H9 (cell line): ENCODE results near the gene NOS3. TPM values are rescaled to one million over a fixed set of nuclear protein-coding genes. Genes with fewer than 3 reads are reported as not detected.
A peak's percentile ranks its signal among the peaks of the same experiment; 100 is the strongest.

ENCODE experiments used
- DNase-seq: peaks from one replicate; pipeline ENCODE4 v3.0.0-alpha.2; 2017
- H2AFZ ChIP-seq: one replicate; pipeline ENCODE4 v1.6.1; 2013; ENCODE audit warnings: mild to moderate bottlenecking, low read length, control low read depth, moderate library complexity
- H2AK5ac ChIP-seq: 2 replicates; pipeline ENCODE4 v1.6.1; 2013; ENCODE audit warnings: low read length, control low read depth, mixed read lengths; ENCODE audit not compliant: insufficient read length
- H2BK120ac ChIP-seq: one replicate; pipeline ENCODE4 v1.6.1; 2013; ENCODE audit warnings: low read depth, mild to moderate bottlenecking, low read length, control low read depth, inconsistent platforms; ENCODE audit not compliant: poor library complexity, severe bottlenecking
- H2BK12ac ChIP-seq: 2 replicates; pipeline ENCODE4 v1.6.1; 2013; ENCODE audit warnings: low read length, control low read depth, mixed read lengths, low read depth; ENCODE audit not compliant: insufficient read length
- H2BK15ac ChIP-seq: 2 replicates; pipeline ENCODE4 v1.6.1; 2013; ENCODE audit warnings: low read depth, low read length, control low read depth
- H2BK20ac ChIP-seq: one replicate; pipeline ENCODE4 v1.6.1; 2013; ENCODE audit warnings: low read depth, mild to moderate bottlenecking, low read length, control low read depth, inconsistent platforms; ENCODE audit not compliant: poor library complexity, severe bottlenecking
- H2BK5ac ChIP-seq: 2 replicates; pipeline ENCODE4 v1.6.1; 2013; ENCODE audit warnings: low read length, control low read depth, mixed read lengths; ENCODE audit not compliant: insufficient read length
- H3K14ac ChIP-seq: 2 replicates; pipeline ENCODE4 v1.6.1; 2013; ENCODE audit warnings: low read length, control low read depth; ENCODE audit not compliant: insufficient read depth
- H3K18ac ChIP-seq: 2 replicates; pipeline ENCODE4 v1.6.1; 2013; ENCODE audit warnings: low read depth, mild to moderate bottlenecking, mixed read lengths, low read length, control low read depth; ENCODE audit not compliant: insufficient read length
- H3K23ac ChIP-seq: 2 replicates; pipeline ENCODE4 v1.6.1; 2013; ENCODE audit warnings: low read length, control low read depth, mixed read lengths, low read depth; ENCODE audit not compliant: insufficient read length
- H3K23me2 ChIP-seq: 2 replicates; pipeline ENCODE4 v1.6.1; 2013; ENCODE audit warnings: low read depth, mild to moderate bottlenecking, mixed read lengths, low read length, control low read depth; ENCODE audit not compliant: insufficient read length, poor library complexity, severe bottlenecking
- H3K27ac ChIP-seq: 2 replicates; pipeline ENCODE4 v1.5.1; 2013; ENCODE audit warnings: low read length, control low read depth, mixed read lengths, low read depth; ENCODE audit not compliant: insufficient read length
- H3K27me3 ChIP-seq: 2 replicates; pipeline ENCODE4 v1.6.1; 2013; ENCODE audit warnings: low read length, control low read depth, inconsistent platforms; ENCODE audit not compliant: insufficient read depth
- H3K4ac ChIP-seq: 2 replicates; pipeline ENCODE4 v1.6.1; 2013; ENCODE audit warnings: low read depth, mild to moderate bottlenecking, control low read depth, inconsistent platforms, low read length, moderate library complexity
- H3K4me1 ChIP-seq: 2 replicates; pipeline ENCODE4 v1.6.1; 2013; ENCODE audit warnings: low read length, control low read depth, inconsistent platforms; ENCODE audit not compliant: insufficient read depth
- H3K4me2 ChIP-seq: 2 replicates; pipeline ENCODE4 v1.6.1; 2013; ENCODE audit warnings: low read length, control low read depth, mixed read lengths; ENCODE audit not compliant: insufficient read length, insufficient read depth
- H3K56ac ChIP-seq: 2 replicates; pipeline ENCODE4 v1.6.1; 2013; ENCODE audit warnings: low read depth, mild to moderate bottlenecking, mixed read lengths, low read length, control low read depth; ENCODE audit not compliant: insufficient read length
- H3K79me1 ChIP-seq: 2 replicates; pipeline ENCODE4 v1.6.1; 2013; ENCODE audit warnings: low read depth, mild to moderate bottlenecking, moderate library complexity, low read length, control low read depth, inconsistent platforms; ENCODE audit not compliant: insufficient read depth, poor library complexity, severe bottlenecking
- H3K79me2 ChIP-seq: 2 replicates; pipeline ENCODE4 v1.6.1; 2013; ENCODE audit warnings: low read length, control low read depth, inconsistent platforms; ENCODE audit not compliant: insufficient read depth
- H3K9ac ChIP-seq: 2 replicates; pipeline ENCODE4 v1.6.1; 2013; ENCODE audit warnings: low read length, control low read depth, mixed read lengths; ENCODE audit not compliant: insufficient read length; ENCODE audit errors: extremely low read depth
- H3K9me3 ChIP-seq: one replicate; pipeline ENCODE4 v1.6.1; 2013; ENCODE audit warnings: low read depth, low read length, inconsistent platforms; ENCODE audit not compliant: control insufficient read depth
- H3T11ph ChIP-seq: one replicate; pipeline ENCODE4 v1.6.1; 2013; ENCODE audit warnings: mild to moderate bottlenecking, low read length, control low read depth, inconsistent platforms
- H4K20me1 ChIP-seq: one replicate; pipeline ENCODE4 v1.6.1; 2013; ENCODE audit not compliant: control insufficient read depth, insufficient read length, insufficient read depth
- H4K5ac ChIP-seq: 2 replicates; pipeline ENCODE4 v1.6.1; 2013; ENCODE audit warnings: low read depth, mild to moderate bottlenecking, mixed read lengths, low read length, control low read depth; ENCODE audit not compliant: insufficient read length
- H4K8ac ChIP-seq: replicated peaks from 2 replicates; pipeline ENCODE4 v1.6.1; 2013; ENCODE audit warnings: low read length, control low read depth, mixed read lengths, low read depth; ENCODE audit not compliant: insufficient read length
- H4K91ac ChIP-seq: 2 replicates; pipeline ENCODE4 v1.6.1; 2013; ENCODE audit warnings: low read depth, mild to moderate bottlenecking, moderate library complexity, mixed read lengths, low read length, control low read depth; ENCODE audit not compliant: insufficient read length
- H3K27ac Mint-ChIP-seq, 3 experiments: 2 replicates in 2 of 3; 3 replicates in 1 of 3; pipeline ENCODE4 v1.8.0; 2020 to 2021; ENCODE audit warnings: mixed read lengths in 3 of 3, mild to moderate bottlenecking in 1 of 3, moderate library complexity in 1 of 3
- H3K27me3 Mint-ChIP-seq: 2 replicates; pipeline ENCODE4 v1.8.0; 2021; ENCODE audit warnings: low read depth, mild to moderate bottlenecking, moderate library complexity, mixed read lengths
- H3K36me3 Mint-ChIP-seq, 3 experiments: 2 replicates in 2 of 3; 3 replicates in 1 of 3; pipeline ENCODE4 v1.8.0; 2020 to 2021; ENCODE audit warnings: low read depth in 3 of 3, mixed read lengths in 3 of 3; ENCODE audit not compliant: insufficient read depth in 1 of 3
- H3K4me1 Mint-ChIP-seq, 2 experiments: 2 replicates each; pipeline ENCODE4 v1.8.0; 2020; ENCODE audit warnings: mixed read lengths in 2 of 2
- H3K4me3 Mint-ChIP-seq, 2 experiments: 2 replicates in 1 of 2; 3 replicates in 1 of 2; pipeline ENCODE4 v1.8.0; 2020 to 2021; ENCODE audit warnings: mild to moderate bottlenecking in 2 of 2, mixed read lengths in 2 of 2, moderate library complexity in 1 of 2
- H3K9me3 Mint-ChIP-seq, 2 experiments: 2 replicates in 1 of 2; 3 replicates in 1 of 2; pipeline ENCODE4 v1.8.0; 2020; ENCODE audit warnings: mild to moderate bottlenecking in 2 of 2, mixed read lengths in 2 of 2, moderate library complexity in 1 of 2
- WGBS: extraction: QIAGEN DNeasy Blood & Tissue Kit; methylation state at CpG from one replicate; pipeline ENCODE4 v1.1.7; 2013; ENCODE audit warnings: missing lambda C conversion rate, low lambda C conversion rate, mixed read lengths; ENCODE audit not compliant: insufficient read length; ENCODE audit errors: extremely low coverage; 5-methylcytosine and 5-hydroxymethylcytosine counted together
- total RNA-seq: library from RNA; stranded (reverse); gene quantifications from 2 replicates; pipeline ENCODE4 v1.2.1, GENCODE V29; 2021
- TF ChIP-seq, protein P1 (sequence below): fragments of 200-600 bp; sonication (generic); conservative IDR thresholded peaks from 3 replicates; pipeline ENCODE4 v1.8.0; 2021; ENCODE audit warnings: antibody characterized with exemption, mild to moderate bottlenecking

The NOS3 gene
- total RNA-seq, 1 experiment from 2014 or later: 4.5 TPM

- Histone ChIP-seq H3K9me3 (no peaks in the 10 kb centered on the region), H3T11ph (no peak overlapping the region), H2BK20ac (no peak overlapping the region), H3K4me2 (no peak overlapping the region), H2BK120ac (no peak overlapping the region), H3K4ac (no peak overlapping the region), H2AFZ (no peak overlapping the region), H3K27me3 (peaks cover 6% of the 10 kb centered on the region; the same call in 1 of the 2 replicates), H2BK15ac (no peak overlapping the region), H3K23ac (no peak overlapping the region), H3K9ac (no peak overlapping the region), H2AK5ac (no peak overlapping the region), H4K8ac (no peak overlapping the region), H3K79me2 (no peaks in the 10 kb centered on the region), H3K14ac (no peak overlapping the region), H3K18ac (no peak overlapping the region), H3K27ac (no peak overlapping the region), H3K4me1 (no peaks in the 10 kb centered on the region), H2BK5ac (no peak overlapping the region), H4K20me1 (no peaks in the 10 kb centered on the region), H3K23me2 (no peaks in the 10 kb centered on the region), H4K91ac (no peak overlapping the region), H2BK12ac (no peak overlapping the region), H3K56ac (no peak overlapping the region), H4K5ac (no peak overlapping the region), H3K79me1 (no peaks in the 10 kb centered on the region)
- Mint-ChIP-seq H3K4me3 (no peak overlapping the region), H3K36me3 (peaks cover 0 to 3% (median 0%) of the 10 kb centered on the region in 3 experiments; a peak in 1 of 7 replicates), H3K27me3 (peaks cover 52% of the 10 kb centered on the region), H3K27ac (0 out of 7 replicates have a peak overlapping the region, but pooled peaks of 1 of the 3 experiments have one; percentile 18), H3K9me3 (no peaks in the 10 kb centered on the region), H3K4me1 (no peaks in the 10 kb centered on the region)
- WGBS: no CpG with 5 or more reads among the region's 38 CpGs
- TF ChIP-seq, protein P1, sequence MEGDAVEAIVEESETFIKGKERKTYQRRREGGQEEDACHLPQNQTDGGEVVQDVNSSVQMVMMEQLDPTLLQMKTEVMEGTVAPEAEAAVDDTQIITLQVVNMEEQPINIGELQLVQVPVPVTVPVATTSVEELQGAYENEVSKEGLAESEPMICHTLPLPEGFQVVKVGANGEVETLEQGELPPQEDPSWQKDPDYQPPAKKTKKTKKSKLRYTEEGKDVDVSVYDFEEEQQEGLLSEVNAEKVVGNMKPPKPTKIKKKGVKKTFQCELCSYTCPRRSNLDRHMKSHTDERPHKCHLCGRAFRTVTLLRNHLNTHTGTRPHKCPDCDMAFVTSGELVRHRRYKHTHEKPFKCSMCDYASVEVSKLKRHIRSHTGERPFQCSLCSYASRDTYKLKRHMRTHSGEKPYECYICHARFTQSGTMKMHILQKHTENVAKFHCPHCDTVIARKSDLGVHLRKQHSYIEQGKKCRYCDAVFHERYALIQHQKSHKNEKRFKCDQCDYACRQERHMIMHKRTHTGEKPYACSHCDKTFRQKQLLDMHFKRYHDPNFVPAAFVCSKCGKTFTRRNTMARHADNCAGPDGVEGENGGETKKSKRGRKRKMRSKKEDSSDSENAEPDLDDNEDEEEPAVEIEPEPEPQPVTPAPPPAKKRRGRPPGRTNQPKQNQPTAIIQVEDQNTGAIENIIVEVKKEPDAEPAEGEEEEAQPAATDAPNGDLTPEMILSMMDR: no peak
- DNase-seq: no peak
These were observed 58.2 kb downstream of the NOS3 start for GRCh38 chr7:151048911-151049463.
